ENCODE data around the gene AGTRAP.

DNA sequence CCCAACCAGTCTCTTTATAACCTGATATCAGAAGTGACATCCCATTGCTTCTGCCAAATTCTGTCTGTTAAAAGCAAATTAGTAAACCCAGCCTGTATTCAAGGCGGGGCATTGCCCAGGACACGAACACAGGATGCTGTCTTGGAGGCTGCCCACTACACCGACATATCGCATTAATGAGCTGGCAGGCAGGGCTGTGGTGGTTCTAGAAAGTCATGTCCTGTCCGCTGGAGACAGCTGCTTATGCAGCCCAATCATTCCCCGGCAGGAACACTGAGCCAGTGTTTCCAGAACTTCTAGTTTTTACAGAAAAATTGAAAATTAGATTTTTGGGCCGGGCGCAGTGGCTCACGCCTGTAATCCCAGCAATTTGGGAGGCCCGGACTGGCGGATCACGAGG lies 45.4 kb downstream of the AGTRAP start:
- TF ChIP-seq, protein P1, sequence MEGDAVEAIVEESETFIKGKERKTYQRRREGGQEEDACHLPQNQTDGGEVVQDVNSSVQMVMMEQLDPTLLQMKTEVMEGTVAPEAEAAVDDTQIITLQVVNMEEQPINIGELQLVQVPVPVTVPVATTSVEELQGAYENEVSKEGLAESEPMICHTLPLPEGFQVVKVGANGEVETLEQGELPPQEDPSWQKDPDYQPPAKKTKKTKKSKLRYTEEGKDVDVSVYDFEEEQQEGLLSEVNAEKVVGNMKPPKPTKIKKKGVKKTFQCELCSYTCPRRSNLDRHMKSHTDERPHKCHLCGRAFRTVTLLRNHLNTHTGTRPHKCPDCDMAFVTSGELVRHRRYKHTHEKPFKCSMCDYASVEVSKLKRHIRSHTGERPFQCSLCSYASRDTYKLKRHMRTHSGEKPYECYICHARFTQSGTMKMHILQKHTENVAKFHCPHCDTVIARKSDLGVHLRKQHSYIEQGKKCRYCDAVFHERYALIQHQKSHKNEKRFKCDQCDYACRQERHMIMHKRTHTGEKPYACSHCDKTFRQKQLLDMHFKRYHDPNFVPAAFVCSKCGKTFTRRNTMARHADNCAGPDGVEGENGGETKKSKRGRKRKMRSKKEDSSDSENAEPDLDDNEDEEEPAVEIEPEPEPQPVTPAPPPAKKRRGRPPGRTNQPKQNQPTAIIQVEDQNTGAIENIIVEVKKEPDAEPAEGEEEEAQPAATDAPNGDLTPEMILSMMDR (conservative IDR thresholded peaks at IDR 0.05 in 1 of 2, IDR thresholded peaks at IDR 0.05 in 1 of 2; ENCODE audit: low read depth in 1 of 2, low read length in 2 of 2), result no peak
- no peak for TF ChIP-seq EZH2 (IDR thresholded peaks at IDR 0.05; ENCODE audit: low read length, missing control alignments)

Measured in fibroblast of lung (primary cell).